ENCODE results near the gene KRTAP22-2.

The KRTAP22-2 gene

GRCh38 chr21:30555095-30555494, 35.1 kb downstream of the KRTAP22-2 start:
- Histone ChIP-seq H3K4me3 (ENCODE audit: low read length) (no peak overlapping the region), H3K4me1 (ENCODE audit: control insufficient read depth, insufficient read depth, low read length) (no peaks in the 10 kb centered on the region), H3K27ac (ENCODE audit: low read depth, low read length) (no peak overlapping the region), H3K9ac (ENCODE audit: low read length) (no peak overlapping the region), H3K27me3 (ENCODE audit: control insufficient read depth, insufficient read depth, low read length) (no peaks in the 10 kb centered on the region), H3K36me3 (ENCODE audit: control insufficient read depth, insufficient read depth, low read length) (no peaks in the 10 kb centered on the region)

GRCh38 chr21:30552782-30553181, 37.4 kb downstream of the KRTAP22-2 start:
- no peaks in the 10 kb centered on the region for H3K27me3 ChIP-seq (ENCODE audit: control insufficient read depth, insufficient read depth, low read length)
- no peak overlapping the region for H3K4me3 ChIP-seq (ENCODE audit: low read length)
- H3K4me1 ChIP-seq (ENCODE audit: control insufficient read depth, insufficient read depth, low read length) = no peaks in the 10 kb centered on the region
- H3K27ac ChIP-seq (ENCODE audit: low read depth, low read length) = no peak overlapping the region
- no peaks in the 10 kb centered on the region for H3K36me3 ChIP-seq (ENCODE audit: control insufficient read depth, insufficient read depth, low read length)
- no peak overlapping the region for H3K9ac ChIP-seq (ENCODE audit: low read length)

DNA sequence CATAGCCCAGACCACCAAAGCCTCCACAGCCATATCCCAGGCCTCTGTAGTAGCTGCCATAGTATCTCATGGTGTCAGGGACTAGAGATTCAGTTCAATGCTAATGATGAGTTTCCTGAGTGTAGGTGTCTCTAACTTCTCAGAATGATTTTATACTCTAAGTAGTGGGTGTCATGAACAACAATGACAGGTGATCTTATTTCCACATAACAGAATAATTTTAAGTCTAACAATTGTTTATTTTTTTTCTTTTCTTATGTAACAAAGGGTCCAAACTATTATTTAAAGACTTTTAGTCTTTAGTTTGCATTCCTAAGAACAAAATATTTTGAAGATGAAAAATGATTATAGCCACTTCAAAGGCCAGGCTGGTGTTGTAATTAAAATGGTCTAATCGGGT, 48.4 kb downstream of the KRTAP22-2 start, which contains the start of gene KRTAP19-6:
KRTAP19-6 (minus strand) TSS at position 101 of the 400 bp plus-strand sequence; CDS start at position 70, 31 bp downstream.
- H3K27ac ChIP-seq (ENCODE audit: low read depth, low read length) = no peak within 1 kb of the TSS
- no peaks in the 10 kb centered on the region for H3K4me1 ChIP-seq (ENCODE audit: control insufficient read depth, insufficient read depth, low read length)
- no peaks in the 10 kb centered on the region for H3K27me3 ChIP-seq (ENCODE audit: control insufficient read depth, insufficient read depth, low read length)
- H3K36me3 ChIP-seq (ENCODE audit: control insufficient read depth, insufficient read depth, low read length) = no peaks in the 10 kb centered on the region
- H3K4me3 ChIP-seq (ENCODE audit: low read length) = no peak within 1 kb of the TSS
- no peak within 1 kb of the TSS for H3K9ac ChIP-seq (ENCODE audit: low read length)

All from rectal smooth muscle tissue (tissue), 1 donor.